ENCODE data around the gene FZD2.
"Not testable (repeated sequence)": the region's sequence is repeated elsewhere in the genome, so short reads cannot be mapped to it uniquely, and the experiment has no call there.

The FZD2 gene

GRCh38 chr17:44546671-44547606, 10.3 kb upstream of the FZD2 start:
- DNase-seq, result peak; percentile 19

GRCh38 chr17:44547625-44548267, 9.5 kb upstream of the FZD2 start:
- DNase-seq, result peak; percentile 86

GRCh38 chr17:44548376-44549230, 8.7 kb upstream of the FZD2 start:
- DNase-seq, result peak; percentile 22

GRCh38 chr17:44549686-44550085, 7.6 kb upstream of the FZD2 start:
- DNase-seq, result peak; percentile 79

- DNase-seq, result no peak
Measured at GRCh38 chr17:44552361-44552760, 4.9 kb upstream of the FZD2 start.

GRCh38 chr17:44555099-44555498, 2.2 kb upstream of the FZD2 start:
- peak; percentile 59 for DNase-seq

- DNase-seq, result peak; percentile 93
Measured at GRCh38 chr17:44556166-44556831, 985 bp upstream of the FZD2 start.

- peak; percentile 84 for DNase-seq
Measured at GRCh38 chr17:44557651-44558285, 484 bp downstream of the FZD2 start.

- peak; percentile 71 for DNase-seq
Measured at GRCh38 chr17:44558334-44558709, 1.0 kb downstream of the FZD2 start.

GRCh38 chr17:44558710-44559633, 1.7 kb downstream of the FZD2 start:
- DNase-seq, result peak; percentile 75

- DNase-seq, result peak; percentile 60
Measured at GRCh38 chr17:44559634-44560554, 2.6 kb downstream of the FZD2 start.

GRCh38 chr17:44561237-44561623, 3.9 kb downstream of the FZD2 start:
- DNase-seq, result no peak

GRCh38 chr17:44564429-44564828, 7.1 kb downstream of the FZD2 start:
- no peak for DNase-seq

GRCh38 chr17:44565866-44566443, 8.7 kb downstream of the FZD2 start:
- no peak for DNase-seq

- DNase-seq, result not testable (repeated sequence)
Measured at GRCh38 chr17:44568311-44568944, 11.1 kb downstream of the FZD2 start.

- DNase-seq, result peak; percentile 56
Measured at GRCh38 chr17:44568945-44569858, 11.9 kb downstream of the FZD2 start.

GRCh38 chr17:44572801-44573200, 15.5 kb downstream of the FZD2 start:
- no peak for DNase-seq

- no peak for DNase-seq
Measured at GRCh38 chr17:44575403-44575802, 18.1 kb downstream of the FZD2 start.

Measured in eye (tissue), 1 donor.